ELR (cell line): ENCODE results near the gene POMT1.
A peak's percentile ranks its signal among the peaks of the same experiment; 100 is the strongest.
"Not testable (repeated sequence)": the region's sequence is repeated elsewhere in the genome, so short reads cannot be mapped to it uniquely, and the experiment has no call there.

Source experiments
- DNase-seq: peaks from one replicate; pipeline ENCODE4 v3.0.0-alpha.2; 2015; ENCODE audit warnings: low read depth

The POMT1 gene, protein sequence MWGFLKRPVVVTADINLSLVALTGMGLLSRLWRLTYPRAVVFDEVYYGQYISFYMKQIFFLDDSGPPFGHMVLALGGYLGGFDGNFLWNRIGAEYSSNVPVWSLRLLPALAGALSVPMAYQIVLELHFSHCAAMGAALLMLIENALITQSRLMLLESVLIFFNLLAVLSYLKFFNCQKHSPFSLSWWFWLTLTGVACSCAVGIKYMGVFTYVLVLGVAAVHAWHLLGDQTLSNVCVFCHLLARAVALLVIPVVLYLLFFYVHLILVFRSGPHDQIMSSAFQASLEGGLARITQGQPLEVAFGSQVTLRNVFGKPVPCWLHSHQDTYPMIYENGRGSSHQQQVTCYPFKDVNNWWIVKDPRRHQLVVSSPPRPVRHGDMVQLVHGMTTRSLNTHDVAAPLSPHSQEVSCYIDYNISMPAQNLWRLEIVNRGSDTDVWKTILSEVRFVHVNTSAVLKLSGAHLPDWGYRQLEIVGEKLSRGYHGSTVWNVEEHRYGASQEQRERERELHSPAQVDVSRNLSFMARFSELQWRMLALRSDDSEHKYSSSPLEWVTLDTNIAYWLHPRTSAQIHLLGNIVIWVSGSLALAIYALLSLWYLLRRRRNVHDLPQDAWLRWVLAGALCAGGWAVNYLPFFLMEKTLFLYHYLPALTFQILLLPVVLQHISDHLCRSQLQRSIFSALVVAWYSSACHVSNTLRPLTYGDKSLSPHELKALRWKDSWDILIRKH

DNA sequence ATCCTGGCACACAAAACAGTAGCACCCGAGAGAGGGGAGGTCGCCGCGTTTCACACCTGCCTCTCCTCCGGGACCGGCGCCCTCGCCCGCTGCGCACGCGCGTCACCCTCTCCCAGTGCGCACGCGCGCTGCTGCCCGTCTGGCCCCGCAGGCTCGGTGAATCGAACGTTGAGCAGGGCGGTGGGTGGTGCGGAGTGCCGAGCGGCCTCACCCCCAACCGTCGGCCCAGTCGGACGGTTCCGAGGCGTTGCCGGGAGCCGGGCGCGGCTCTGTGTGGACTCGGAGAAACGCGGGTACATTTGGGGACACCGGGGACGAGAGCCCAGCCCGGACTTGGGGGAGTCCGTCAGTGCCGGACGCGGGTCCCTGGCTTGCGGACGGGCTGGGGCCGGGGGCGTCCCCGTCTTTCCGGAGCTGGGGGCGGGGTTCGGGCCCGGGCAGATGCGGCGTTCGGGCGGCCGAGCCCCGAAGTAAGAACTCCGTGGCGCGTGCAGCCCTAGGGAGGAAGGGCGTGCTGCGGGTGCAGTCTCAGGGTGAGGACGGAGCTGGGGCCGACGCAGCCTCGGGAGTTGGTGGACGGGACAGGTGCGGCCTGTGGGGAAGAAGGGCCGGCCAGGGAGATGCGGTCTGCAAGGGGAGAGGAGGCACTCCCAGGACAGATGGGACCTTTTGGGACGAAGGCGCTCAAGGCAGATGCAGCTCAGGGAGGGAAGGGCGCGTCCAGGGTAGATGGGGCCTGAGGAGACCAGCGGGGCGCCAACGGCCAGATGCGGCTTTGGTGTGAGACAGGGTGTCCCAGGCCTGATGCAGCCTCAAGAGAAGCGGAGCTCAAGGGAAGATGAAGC, at the start of gene POMT1:
POMT1 (plus strand) TSS at position 138 of the 845 bp plus-strand sequence. CDS start 1,301 bp downstream, outside the sequence.
- peak; percentile 84 for DNase-seq

DNA sequence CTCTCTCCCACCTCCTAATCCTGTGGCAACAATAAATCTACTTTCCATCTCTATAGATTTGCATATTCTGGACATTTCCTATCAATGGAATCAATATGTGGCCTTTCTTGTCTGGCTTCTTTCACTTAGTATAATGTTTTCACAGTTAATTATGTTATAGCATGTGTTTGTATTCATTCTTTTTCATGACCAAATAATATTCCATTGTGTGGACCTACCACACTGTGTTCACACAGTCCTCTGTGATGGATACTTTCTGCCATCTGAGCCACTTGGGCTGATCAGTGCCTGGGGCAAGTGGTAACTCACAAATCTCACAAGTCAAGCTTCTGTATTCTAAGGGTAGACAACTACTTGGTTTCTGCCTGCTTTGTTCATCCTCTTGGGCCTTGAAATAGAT, 48.7 kb upstream of the POMT1 start:
- DNase-seq: no peak

DNA sequence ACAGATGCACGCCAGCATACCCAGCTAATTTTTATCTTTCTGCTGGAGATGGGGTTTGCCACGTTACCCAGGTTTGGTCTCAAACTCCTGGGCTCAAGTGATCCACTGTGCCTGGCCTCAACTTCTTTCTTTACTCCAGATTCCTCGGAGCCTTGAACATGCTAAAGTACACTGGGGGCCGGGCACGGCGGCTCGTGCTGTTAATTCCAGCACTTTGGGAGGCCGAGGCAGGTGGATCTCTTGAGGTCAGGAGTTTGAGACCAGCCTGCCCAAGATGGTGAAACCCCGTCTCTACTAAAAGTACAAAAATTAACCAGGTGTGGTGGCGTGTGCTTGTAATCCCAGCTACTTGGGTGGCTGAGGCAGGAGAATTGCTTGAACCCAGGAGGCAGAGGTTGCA, 47.1 kb upstream of the POMT1 start:
- DNase-seq: not testable (repeated sequence)

- no peak for DNase-seq
Measured at GRCh38 chr9:131457746-131458145, 45.0 kb upstream of the POMT1 start.

- DNase-seq: no peak
Measured at GRCh38 chr9:131459056-131459455, 43.7 kb upstream of the POMT1 start.

GRCh38 chr9:131461166-131461565, 41.6 kb upstream of the POMT1 start:
- DNase-seq: no peak

DNA sequence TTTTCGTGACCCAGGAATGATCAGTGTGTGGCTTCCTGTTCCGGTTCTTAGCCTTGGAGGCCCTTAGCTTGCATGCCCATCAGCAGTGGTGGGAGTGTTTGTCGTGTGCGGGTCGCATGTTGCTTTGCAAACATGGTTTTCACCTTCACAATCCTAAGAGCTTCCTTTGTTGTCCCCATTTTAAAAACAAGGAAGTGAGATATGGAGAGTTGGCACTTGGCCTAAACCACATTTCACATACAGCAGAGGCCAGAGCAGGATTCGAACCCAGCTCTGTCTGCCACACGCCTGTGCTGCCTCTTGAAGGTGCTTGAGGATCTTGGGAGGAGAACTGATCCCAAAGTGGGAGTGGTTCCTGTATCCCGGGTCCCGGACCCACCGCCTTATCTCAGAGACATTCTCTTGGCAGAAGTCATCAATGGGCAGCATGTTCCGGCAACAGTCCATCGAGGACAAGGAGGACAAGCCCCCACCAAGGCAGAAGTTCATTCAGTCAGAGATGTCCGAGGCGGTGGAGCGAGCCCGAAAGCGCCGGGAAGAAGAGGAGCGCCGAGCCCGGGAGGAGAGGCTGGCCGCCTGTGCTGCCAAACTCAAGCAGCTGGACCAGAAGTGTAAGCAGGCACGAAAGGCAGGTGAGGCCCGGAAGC, 38.2 kb upstream of the POMT1 start:
- no peak for DNase-seq

- DNase-seq: no peak
Measured at GRCh38 chr9:131465401-131465800, 37.3 kb upstream of the POMT1 start.

GRCh38 chr9:131467214-131467935, 35.3 kb upstream of the POMT1 start:
- no peak for DNase-seq

DNA sequence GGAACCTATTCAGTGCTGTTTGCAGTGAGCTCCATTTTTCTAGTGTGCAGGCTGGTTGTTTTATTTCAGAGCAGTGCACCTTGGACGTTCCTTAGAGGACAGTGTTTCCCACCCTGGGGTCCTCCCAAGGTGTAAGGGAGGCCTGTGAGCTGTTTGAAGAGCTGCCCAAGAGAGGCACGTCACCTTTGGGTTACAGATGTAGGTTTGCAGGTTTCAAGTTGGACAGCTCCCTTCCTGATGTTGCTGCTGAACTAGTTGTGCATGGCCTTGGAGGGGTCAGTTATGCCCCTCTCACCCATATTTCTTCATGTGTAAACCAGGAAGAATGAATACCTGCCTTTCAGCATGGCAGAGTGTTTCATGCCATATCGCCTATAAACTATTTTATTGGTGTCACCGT, 34.7 kb upstream of the POMT1 start:
- no peak for DNase-seq

- DNase-seq: no peak
Measured at GRCh38 chr9:131469356-131469755, 33.4 kb upstream of the POMT1 start.

GRCh38 chr9:131469951-131470350, 32.8 kb upstream of the POMT1 start:
- no peak for DNase-seq

DNA sequence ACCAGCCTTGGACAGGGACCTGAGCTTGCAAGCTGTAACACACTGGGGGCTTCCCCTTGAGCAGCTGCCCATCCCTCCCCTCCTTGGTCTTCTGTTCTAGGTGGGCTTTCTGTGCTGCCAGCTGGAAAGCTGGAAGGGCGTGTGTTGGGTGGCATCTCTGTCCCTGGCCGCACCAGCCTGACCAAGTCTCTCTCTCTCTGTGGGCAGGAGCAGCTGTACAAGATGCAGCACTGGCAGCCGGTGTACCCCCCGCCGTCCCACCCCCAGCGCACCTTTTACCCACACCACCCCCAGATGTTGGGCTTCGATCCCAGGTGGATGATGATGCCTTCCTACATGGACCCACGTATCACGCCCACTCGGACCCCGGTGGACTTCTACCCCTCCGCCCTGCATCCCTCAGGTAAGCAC, 32.1 kb upstream of the POMT1 start:
- DNase-seq: no peak

GRCh38 chr9:131472085-131472484, 30.6 kb upstream of the POMT1 start:
- DNase-seq: not testable (repeated sequence)

- DNase-seq: no peak
Measured at GRCh38 chr9:131473198-131473885, 29.4 kb upstream of the POMT1 start.

DNA sequence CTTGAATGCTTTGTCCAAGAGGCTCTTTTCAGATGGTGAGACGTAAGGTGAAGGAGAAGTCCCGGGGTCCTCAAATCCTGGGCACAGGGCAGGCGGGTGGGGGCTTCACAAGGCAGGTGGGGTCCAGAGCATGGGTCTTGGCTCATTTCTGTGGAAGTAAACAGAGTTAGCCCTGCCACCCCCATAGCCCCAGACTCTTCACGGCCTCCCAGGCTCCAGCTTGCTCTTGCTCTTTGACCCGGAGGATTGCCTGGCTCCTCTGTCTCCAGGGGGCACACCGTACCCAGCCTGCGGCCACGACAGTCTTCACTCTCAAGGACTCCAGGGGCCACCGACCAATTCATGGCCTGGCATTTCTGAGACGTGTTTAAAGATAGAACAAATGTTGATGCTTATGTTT, 28.8 kb upstream of the POMT1 start:
- DNase-seq: no peak

- DNase-seq: no peak
Measured at GRCh38 chr9:131474711-131475110, 28.0 kb upstream of the POMT1 start.

DNA sequence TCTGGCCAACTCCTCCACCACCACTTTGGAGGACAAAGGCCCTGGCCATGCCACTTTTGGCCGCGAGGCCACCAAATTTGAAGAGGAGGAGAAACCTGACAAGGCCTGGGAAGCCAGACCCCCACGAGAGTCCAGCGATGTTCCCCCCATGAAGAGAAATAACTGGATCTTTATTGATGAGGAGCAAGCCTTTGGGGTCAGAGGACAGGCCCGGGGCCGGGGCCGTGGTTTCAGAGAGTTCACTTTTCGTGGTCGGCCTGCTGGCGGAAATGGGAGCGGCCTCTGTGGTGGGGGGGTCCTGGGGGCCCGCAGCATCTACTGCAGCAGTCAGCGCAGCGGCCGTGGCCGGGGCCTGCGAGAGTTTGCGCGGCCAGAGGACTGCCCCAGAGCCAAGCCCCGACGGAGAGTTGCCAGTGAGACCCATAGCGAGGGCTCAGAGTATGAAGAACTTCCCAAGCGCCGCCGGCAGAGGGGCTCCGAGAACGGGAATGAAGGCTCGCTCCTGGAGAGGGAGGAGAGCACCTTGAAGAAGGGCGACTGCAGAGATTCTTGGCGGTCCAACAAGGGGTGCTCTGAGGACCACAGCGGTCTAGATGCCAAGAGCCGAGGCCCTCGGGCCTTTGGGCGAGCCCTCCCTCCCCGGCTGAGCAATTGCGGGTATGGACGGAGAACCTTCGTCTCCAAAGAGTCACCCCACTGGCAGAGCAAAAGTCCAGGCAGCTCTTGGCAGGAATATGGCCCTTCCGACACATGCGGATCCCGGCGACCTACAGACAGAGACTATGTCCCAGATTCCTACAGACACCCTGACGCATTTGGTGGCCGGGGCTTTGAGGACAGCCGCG, 27.4 kb upstream of the POMT1 start:
- no peak for DNase-seq

GRCh38 chr9:131475956-131476776, 26.6 kb upstream of the POMT1 start:
- DNase-seq: no peak
